Stimulated activated CD4-positive, alpha-beta T cell treated with anti-CD3 and anti-CD28 coated beads, Interleukin-15, amount 100 ng/mL, for 1 hour (primary cell): ENCODE data around the gene FOXP1.

Experiments used
- DNase-seq, 2 donors: peaks; one replicate each; pipeline ENCODE4 v3.0.0-alpha.2; 2020; ENCODE audit warnings: low read depth in 1 of 2, low spot score in 1 of 2

The FOXP1 gene

GRCh38 chr3:71316066-71316777 lies 267.3 kb downstream of the FOXP1 start:
- DNase-seq: no peak

- DNase-seq: no peak
Measured at GRCh38 chr3:71315431-71315830, 268.1 kb downstream of the FOXP1 start.

- DNase-seq: no peak
Measured at GRCh38 chr3:71313844-71314243, 269.7 kb downstream of the FOXP1 start.

GRCh38 chr3:71312461-71312860 lies 271.1 kb downstream of the FOXP1 start:
- no peak for DNase-seq

GRCh38 chr3:71311661-71312046 lies 271.9 kb downstream of the FOXP1 start:
- DNase-seq: no peak

- no peak for DNase-seq
Measured at GRCh38 chr3:71310980-71311660, 272.4 kb downstream of the FOXP1 start.

- no peak for DNase-seq
Measured at GRCh38 chr3:71310359-71310979, 273.1 kb downstream of the FOXP1 start.

GRCh38 chr3:71309886-71310285 lies 273.6 kb downstream of the FOXP1 start:
- DNase-seq: no peak

GRCh38 chr3:71309342-71309741 lies 274.2 kb downstream of the FOXP1 start:
- no peak for DNase-seq

- DNase-seq: no peak
Measured at GRCh38 chr3:71308836-71309235, 274.7 kb downstream of the FOXP1 start.

GRCh38 chr3:71307991-71308697 lies 275.4 kb downstream of the FOXP1 start:
- DNase-seq: no peak

- no peak for DNase-seq
Measured at GRCh38 chr3:71305231-71306206, 278.0 kb downstream of the FOXP1 start.

- DNase-seq: no peak
Measured at GRCh38 chr3:71304684-71305083, 278.8 kb downstream of the FOXP1 start.

GRCh38 chr3:71304247-71304646 lies 279.3 kb downstream of the FOXP1 start:
- no peak for DNase-seq

GRCh38 chr3:71303627-71304200 lies 279.8 kb downstream of the FOXP1 start:
- DNase-seq: no peak

- DNase-seq: no peak
Measured at GRCh38 chr3:71302604-71303003, 280.9 kb downstream of the FOXP1 start.

- DNase-seq: no peak
Measured at GRCh38 chr3:71300951-71301393, 282.6 kb downstream of the FOXP1 start.

- DNase-seq: no peak
Measured at GRCh38 chr3:71299160-71299559, 284.4 kb downstream of the FOXP1 start.

GRCh38 chr3:71294919-71295318 lies 288.6 kb downstream of the FOXP1 start:
- no peak for DNase-seq

GRCh38 chr3:71290301-71290700 lies 293.2 kb downstream of the FOXP1 start:
- no peak for DNase-seq
